IMR-90 (cell line): ENCODE measurements around the gene TDRD3. TPM values are rescaled to one million over a fixed set of nuclear protein-coding genes. Genes with fewer than 3 reads are reported as not detected.

Source experiments
- ATAC-seq: fragments of 200-7000 bp; cut with Tn5 transposase; 2 replicates; pipeline ENCODE4 v1.9.1; 2020; ENCODE audit warnings: low read depth, mild to moderate bottlenecking, moderate library complexity
- BruUV-seq: library from RNA; stranded (reverse); fragments of 400-500 nt; replicated peaks from 2 replicates; lab custom pipeline; 2021; lab: Mats Ljungman, UMichigan
- CTCF ChIA-PET: fragments of 300-600 bp; formaldehyde crosslinking; extraction: SDS; loops from one replicate; lab custom pipeline; 2021; ENCODE audit warnings: antibody characterized with exemption; lab: Yijun Ruan, JAX
- POLR2A ChIA-PET: fragments of 300-600 bp; sonication (Branson Sonifier 250); formaldehyde crosslinking; loops from one replicate; lab custom pipeline; 2022; ENCODE audit warnings: antibody characterized with exemption; ENCODE audit not compliant: unreplicated experiment; lab: Charles Lee
- DNase-seq: peaks from one replicate; pipeline ENCODE4 v3.0.0; 2013
- H2AFZ ChIP-seq: replicated peaks from 2 replicates; pipeline ENCODE3; 2013; ENCODE audit warnings: low read length, mild to moderate bottlenecking; ENCODE audit not compliant: poor library complexity
- H2AK5ac ChIP-seq: 2 replicates; pipeline ENCODE4 v1.6.1; 2013; ENCODE audit warnings: low read depth, low read length, inconsistent platforms
- H2AK9ac ChIP-seq: replicated peaks from 2 replicates; pipeline ENCODE3; 2013; ENCODE audit warnings: mild to moderate bottlenecking, low read depth, low read length, moderate library complexity; ENCODE audit not compliant: poor library complexity
- H2BK120ac ChIP-seq: 2 replicates; pipeline ENCODE4 v1.6.1; 2013; ENCODE audit warnings: low read depth, low read length, inconsistent platforms
- H2BK15ac ChIP-seq: 3 replicates; pipeline ENCODE4 v1.6.1; 2013; ENCODE audit warnings: low read depth, low read length, inconsistent platforms
- H2BK20ac ChIP-seq: 2 replicates; pipeline ENCODE4 v1.6.1; 2013; ENCODE audit warnings: low read depth, mild to moderate bottlenecking, inconsistent platforms, low read length, moderate library complexity
- H2BK5ac ChIP-seq: 2 replicates; pipeline ENCODE4 v1.6.1; 2013; ENCODE audit warnings: mild to moderate bottlenecking, low read depth, low read length, inconsistent platforms; ENCODE audit not compliant: poor library complexity, severe bottlenecking
- H3K14ac ChIP-seq: replicated peaks from 2 replicates; pipeline ENCODE4 v1.6.1; 2013; ENCODE audit warnings: low read depth, low read length, inconsistent platforms
- H3K18ac ChIP-seq: 2 replicates; pipeline ENCODE4 v1.6.1; 2013; ENCODE audit warnings: low read depth, low read length, control low read depth
- H3K23ac ChIP-seq: 2 replicates; pipeline ENCODE4 v1.6.1; 2013; ENCODE audit warnings: low read depth, low read length, inconsistent platforms
- H3K27ac ChIP-seq: 2 replicates; pipeline ENCODE4 v1.5.1; 2013; ENCODE audit warnings: mild to moderate bottlenecking, control low read depth, low read length; ENCODE audit not compliant: insufficient read depth
- H3K27me3 ChIP-seq: 2 replicates; pipeline ENCODE4 v1.6.1; 2013; ENCODE audit warnings: low read length; ENCODE audit not compliant: control insufficient read depth, insufficient read depth
- H3K36me3 ChIP-seq: 2 replicates; pipeline ENCODE4 v1.6.1; 2013; ENCODE audit warnings: low read length, mixed read lengths; ENCODE audit not compliant: control insufficient read depth, insufficient read depth
- H3K4ac ChIP-seq: 2 replicates; pipeline ENCODE4 v1.6.1; 2013; ENCODE audit warnings: low read depth, low read length, inconsistent platforms
- H3K4me1 ChIP-seq: 2 replicates; pipeline ENCODE4 v1.6.1; 2013; ENCODE audit warnings: low read length, mixed read lengths; ENCODE audit not compliant: control insufficient read depth, insufficient read depth
- H3K4me2 ChIP-seq: 2 replicates; pipeline ENCODE4 v1.6.1; 2013; ENCODE audit warnings: low read depth, mild to moderate bottlenecking, control low read depth, low read length, moderate library complexity
- H3K4me3 ChIP-seq: 2 replicates; pipeline ENCODE4 v1.5.1; 2013; ENCODE audit warnings: low read depth, mild to moderate bottlenecking, control low read depth, low read length, moderate library complexity; ENCODE audit not compliant: insufficient read depth
- H3K56ac ChIP-seq: 2 replicates; pipeline ENCODE4 v1.6.1; 2013; ENCODE audit warnings: low read length, inconsistent platforms; ENCODE audit not compliant: insufficient read depth; ENCODE audit errors: extremely low read depth
- H3K79me1 ChIP-seq, 2 experiments: 2 replicates each; pipeline ENCODE4 v1.6.1; 2013; ENCODE audit warnings: low read length in 2 of 2, inconsistent platforms in 1 of 2, low read depth in 1 of 2
- H3K9ac ChIP-seq: 2 replicates; pipeline ENCODE4 v1.6.1; 2013; ENCODE audit warnings: low read depth, low read length, control low read depth
- H3K9me1 ChIP-seq: 2 replicates; pipeline ENCODE4 v1.6.1; 2013; ENCODE audit warnings: low read length, inconsistent platforms; ENCODE audit not compliant: insufficient read depth
- H3K9me3 ChIP-seq: 2 replicates; pipeline ENCODE4 v1.6.1; 2013; ENCODE audit warnings: low read length; ENCODE audit not compliant: control insufficient read depth, insufficient read depth
- H4K20me1 ChIP-seq: 2 replicates; pipeline ENCODE4 v1.6.1; 2013; ENCODE audit warnings: low read length, inconsistent platforms; ENCODE audit not compliant: insufficient read depth
- H4K5ac ChIP-seq: 2 replicates; pipeline ENCODE4 v1.6.1; 2013; ENCODE audit warnings: mild to moderate bottlenecking, low read depth, low read length, control low read depth
- H4K8ac ChIP-seq, 2 experiments: 2 replicates each; pipeline ENCODE4 v1.6.1; 2013; ENCODE audit warnings: low read depth in 2 of 2, low read length in 2 of 2, control low read depth in 1 of 2, inconsistent platforms in 1 of 2
- H4K91ac ChIP-seq: 2 replicates; pipeline ENCODE4 v1.6.1; 2013; ENCODE audit warnings: low read depth, low read length, inconsistent platforms; ENCODE audit not compliant: insufficient read depth
- FOS ChIP-seq: fragments of 150-350 bp; IDR thresholded peaks from 2 replicates; pipeline ENCODE4 v1.6.1; 2016; ENCODE audit warnings: low read depth, low read length
- dilution Hi-C: fragments of 300-500 bp; cut with HindIII; formaldehyde crosslinking; loops from one replicate; pipeline ENCODE4 v1.14.3; 2018; ENCODE audit warnings: low sequenced_read_pairs; ENCODE audit not compliant: unreplicated experiment
- in situ Hi-C: fragments of 300-500 bp; cut with MboI; formaldehyde crosslinking; loops from 3 replicates; pipeline ENCODE4 v1.14.3; 2019; ENCODE audit warnings: low sequenced_read_pairs, inconsistent platforms, mixed read lengths
- intact Hi-C: fragments of 100-400 bp; cut with micrococcal nuclease; formaldehyde crosslinking; loops from 2 replicates; pipeline ENCODE4 v1.10.0; 2022
- polyA plus RNA-seq, 3 experiments: library from polyadenylated mRNA; depleted of rRNA; stranded (reverse); fragments of >200 nt; gene quantifications; 2 replicates each; pipeline ENCODE4 v1.2.3, GENCODE V29; 2012; ENCODE audit warnings: low replicate concordance in 1 of 3
- total RNA-seq: library from RNA; depleted of rRNA; stranded (reverse); fragments of >200 nt; gene quantifications from 2 replicates; pipeline ENCODE4 v1.2.3, GENCODE V29; 2012

TDRD3 gene
- total and polyA plus RNA-seq, 2 of the 4 experiments (the other 2 are of a cell fraction): 3.9 to 12.0 TPM

- DNase-seq: no peak
- H2BK15ac ChIP-seq: no peak overlapping the region
- dilution Hi-C loops: no loop called here
Observed at GRCh38 chr13:60492187-60492586, 95.2 kb downstream of the TDRD3 start.

More at GRCh38 chr13:60492187-60492586, 95.2 kb downstream of the TDRD3 start:
- Histone ChIP-seq H3K4ac (no peak overlapping the region), H2BK20ac (no peak overlapping the region), H2AK9ac (no peak overlapping the region), H3K36me3 (peaks cover 2% of the 10 kb centered on the region; the same call in 1 of the 2 replicates), H2AFZ (no peak overlapping the region), H4K8ac (no peak overlapping the region), H4K20me1 (no peaks in the 10 kb centered on the region), H3K14ac (no peak overlapping the region), H3K27me3 (no peaks in the 10 kb centered on the region), H3K9me3 (no peaks in the 10 kb centered on the region), H3K56ac (no peak overlapping the region), H3K18ac (no peak overlapping the region), H2AK5ac (no peak overlapping the region), H3K4me1 (no peaks in the 10 kb centered on the region), H2BK5ac (no peak overlapping the region), H3K9ac (no peak overlapping the region), H3K4me2 (no peak overlapping the region), H4K5ac (no peak overlapping the region), H3K9me1 (no peaks in the 10 kb centered on the region), H4K91ac (no peak overlapping the region), H3K23ac (no peak overlapping the region), H3K27ac (no peak overlapping the region), H2BK120ac (no peak overlapping the region), H3K4me3 (no peak overlapping the region), H3K79me1 (no peaks in the 10 kb centered on the region)
- no peak for ATAC-seq
- TF ChIP-seq FOS: no peak
- in situ Hi-C loops: no loop called here
- ChIA-PET CTCF (no interaction called here), POLR2A (no interaction called here)
- intact Hi-C loops: no loop called here
- BruUV-seq: no TSS peak
